Measurements from ENCODE around the gene SLC1A3.
"Not testable (repeated sequence)": the region's sequence is repeated elsewhere in the genome, so short reads cannot be mapped to it uniquely, and the experiment has no call there.

The SLC1A3 gene

GRCh38 chr5:36606428-36607113, at the start of gene SLC1A3:
Gene SLC1A3 (plus strand): TSS chr5:36606606. CDS start chr5:36608424, 1,818 bp downstream.
- DNase-seq, result no peak

GRCh38 chr5:36558641-36559040, 47.8 kb upstream of the SLC1A3 start:
- no peak for DNase-seq

DNA sequence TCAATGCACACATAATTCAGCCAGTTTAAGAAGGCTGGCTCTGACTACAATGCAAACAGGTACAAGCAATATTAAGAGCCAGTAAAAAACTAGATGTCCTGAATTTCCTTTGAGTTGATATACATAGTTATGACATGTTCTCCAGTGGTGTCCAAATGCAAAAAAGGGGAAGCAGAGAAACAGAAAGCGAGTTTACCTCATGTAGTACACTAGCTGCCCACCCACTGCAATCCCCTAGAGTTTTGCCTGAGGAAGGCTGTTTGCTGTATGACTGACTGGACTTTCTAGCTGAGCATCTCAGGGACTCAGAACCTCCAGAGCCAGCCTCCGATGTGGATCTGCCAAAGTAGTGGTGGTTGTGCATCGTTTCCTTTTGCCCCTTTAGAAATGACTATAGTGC, 44.8 kb upstream of the SLC1A3 start:
- no peak for DNase-seq

DNA sequence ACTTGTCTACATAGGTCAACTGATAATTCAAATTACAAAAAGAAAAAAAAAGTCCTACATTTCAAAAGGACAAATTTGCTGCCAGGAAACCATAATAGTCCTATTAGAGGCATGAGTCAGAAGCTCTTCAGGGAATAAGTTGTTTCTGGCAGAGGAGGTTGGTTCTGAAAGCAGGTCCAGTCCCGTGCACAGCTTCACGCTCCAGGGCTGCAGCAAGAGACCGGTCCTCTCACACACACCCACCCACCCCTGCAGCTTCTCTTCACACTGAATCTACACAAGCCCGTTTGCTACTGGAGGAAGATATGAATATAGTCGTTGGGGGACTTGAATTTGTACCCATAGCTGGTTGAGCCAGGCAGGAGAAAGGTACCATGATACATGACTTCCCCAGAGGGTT, 36.9 kb upstream of the SLC1A3 start:
- no peak for DNase-seq

- no peak for DNase-seq
These were observed 35.9 kb upstream of the SLC1A3 start for GRCh38 chr5:36570301-36571095.

GRCh38 chr5:36571401-36572042, 34.9 kb upstream of the SLC1A3 start:
- DNase-seq, result no peak

DNA sequence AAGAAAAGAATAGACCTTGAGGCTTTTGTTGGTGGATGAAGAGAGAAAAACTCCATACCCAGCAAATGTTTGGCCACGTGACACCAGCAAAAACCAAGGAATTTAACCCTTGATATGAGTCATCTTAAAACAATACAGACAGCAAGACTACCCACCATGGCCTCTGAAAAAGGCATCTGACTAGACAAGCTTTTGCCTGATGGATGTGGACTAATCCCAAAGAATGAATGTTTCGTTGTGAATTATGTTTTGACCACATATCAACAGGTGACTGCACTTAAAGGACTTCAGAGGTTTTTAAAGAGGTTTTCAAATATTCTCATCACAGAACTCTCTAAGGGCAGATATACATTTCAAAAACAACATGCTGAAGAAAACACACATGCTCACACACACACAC, 33.0 kb upstream of the SLC1A3 start:
- no peak for DNase-seq

DNA sequence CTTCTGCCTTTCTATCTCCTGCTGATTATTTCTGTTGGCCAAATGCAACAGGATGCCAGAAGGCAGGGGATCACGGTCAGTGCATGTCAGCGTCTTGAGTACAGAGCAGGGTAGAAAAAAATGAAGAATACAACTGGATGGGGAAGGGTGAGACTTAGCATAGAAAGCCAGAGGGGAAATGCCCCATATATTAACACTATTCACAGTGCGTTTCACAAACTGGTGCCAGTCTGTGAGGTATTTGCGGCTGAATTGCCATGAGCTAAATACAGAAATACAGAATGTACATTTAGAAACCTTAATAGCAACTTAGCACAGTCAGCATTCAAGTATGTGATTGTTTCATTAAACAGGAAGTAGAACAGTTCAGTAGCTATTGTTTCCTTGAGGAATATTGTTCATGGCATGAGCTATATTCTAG, 31.0 kb upstream of the SLC1A3 start:
- DNase-seq, result no peak

GRCh38 chr5:36576721-36577120, 29.7 kb upstream of the SLC1A3 start:
- DNase-seq, result no peak

DNA sequence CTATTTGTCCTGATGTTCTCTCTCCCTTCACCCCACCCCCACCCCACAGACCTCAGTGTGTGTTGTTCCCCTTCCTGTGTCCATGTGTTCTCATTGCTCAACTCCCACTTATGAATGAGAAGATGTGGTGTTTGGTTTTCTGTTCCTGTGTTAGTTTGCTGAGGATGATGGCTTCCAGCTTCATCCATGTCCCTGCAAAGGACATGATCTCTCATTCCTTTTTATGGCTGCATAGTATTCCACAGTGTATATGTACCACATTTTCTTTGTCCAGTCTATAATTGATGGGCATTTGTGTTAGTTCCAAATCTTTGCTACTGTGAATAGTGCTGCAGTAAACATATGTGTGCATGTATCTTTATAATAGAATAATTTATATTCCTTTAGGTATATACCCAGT, 26.5 kb upstream of the SLC1A3 start:
- DNase-seq, result not testable (repeated sequence)

GRCh38 chr5:36581070-36581469, 25.3 kb upstream of the SLC1A3 start:
- no peak for DNase-seq

DNA sequence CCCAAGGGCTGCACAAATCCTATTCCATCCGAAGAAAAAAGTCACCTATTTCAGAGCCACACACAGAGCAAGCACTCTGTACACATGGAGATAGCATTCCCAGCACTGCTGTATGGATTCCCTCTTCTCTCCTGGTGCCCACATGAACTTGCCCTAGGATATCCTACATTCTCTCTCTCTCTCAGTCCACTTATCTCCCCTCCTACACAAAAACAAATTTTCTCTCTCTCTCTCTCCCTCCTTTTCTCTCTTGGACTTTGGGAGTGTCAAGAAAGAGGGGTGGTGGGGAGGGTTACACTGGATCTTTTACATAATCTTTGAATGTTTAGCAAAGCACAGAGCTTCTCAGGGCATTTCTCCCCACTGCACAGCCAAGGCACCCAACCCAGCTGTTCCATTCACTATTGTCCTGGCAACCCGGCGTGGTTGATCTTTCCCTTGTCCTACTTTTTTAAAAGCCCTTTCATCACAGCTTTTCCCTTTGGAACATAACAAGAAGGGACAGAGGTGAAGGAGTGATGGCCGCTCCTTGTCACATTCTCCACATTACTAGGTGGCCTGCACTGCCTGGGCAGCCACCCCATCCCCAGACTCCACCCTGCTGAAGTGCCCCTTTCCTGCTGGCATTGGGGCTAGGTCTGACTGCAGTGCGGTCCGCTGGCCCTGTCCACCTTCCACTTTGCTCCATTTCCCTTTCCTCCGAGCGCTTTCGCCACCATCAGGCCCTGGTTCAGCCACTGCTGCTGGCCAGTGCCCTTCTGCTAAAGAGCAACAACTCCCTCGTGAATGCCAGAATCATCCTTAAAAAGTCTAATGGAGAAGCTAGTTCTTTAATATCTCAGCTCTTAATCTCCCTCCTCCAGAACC, 22.2 kb upstream of the SLC1A3 start:
- no peak for DNase-seq

DNA sequence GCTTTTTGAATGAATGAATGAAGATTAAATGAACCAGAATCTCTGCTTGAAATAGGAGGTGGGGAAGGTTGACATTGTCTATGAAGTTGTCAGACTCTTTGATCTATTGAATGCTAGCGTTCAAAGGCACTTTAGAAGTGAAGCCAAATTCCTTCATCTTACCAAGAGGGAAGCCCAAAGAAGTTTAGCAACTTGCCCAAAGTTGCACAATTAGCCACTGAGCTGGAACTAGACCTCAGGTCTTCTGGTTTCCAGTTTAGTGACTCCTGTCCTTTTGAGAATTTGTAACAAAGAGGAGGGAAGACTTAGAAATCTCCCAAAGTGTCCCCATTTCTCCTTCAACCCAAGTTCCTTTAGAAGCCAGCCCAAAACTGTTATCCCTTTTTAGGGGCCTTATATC, 20.7 kb upstream of the SLC1A3 start:
- no peak for DNase-seq

GRCh38 chr5:36587354-36587753, 19.1 kb upstream of the SLC1A3 start:
- no peak for DNase-seq

- DNase-seq, result not testable (repeated sequence)
These were observed 16.7 kb upstream of the SLC1A3 start for GRCh38 chr5:36589735-36590134.

DNA sequence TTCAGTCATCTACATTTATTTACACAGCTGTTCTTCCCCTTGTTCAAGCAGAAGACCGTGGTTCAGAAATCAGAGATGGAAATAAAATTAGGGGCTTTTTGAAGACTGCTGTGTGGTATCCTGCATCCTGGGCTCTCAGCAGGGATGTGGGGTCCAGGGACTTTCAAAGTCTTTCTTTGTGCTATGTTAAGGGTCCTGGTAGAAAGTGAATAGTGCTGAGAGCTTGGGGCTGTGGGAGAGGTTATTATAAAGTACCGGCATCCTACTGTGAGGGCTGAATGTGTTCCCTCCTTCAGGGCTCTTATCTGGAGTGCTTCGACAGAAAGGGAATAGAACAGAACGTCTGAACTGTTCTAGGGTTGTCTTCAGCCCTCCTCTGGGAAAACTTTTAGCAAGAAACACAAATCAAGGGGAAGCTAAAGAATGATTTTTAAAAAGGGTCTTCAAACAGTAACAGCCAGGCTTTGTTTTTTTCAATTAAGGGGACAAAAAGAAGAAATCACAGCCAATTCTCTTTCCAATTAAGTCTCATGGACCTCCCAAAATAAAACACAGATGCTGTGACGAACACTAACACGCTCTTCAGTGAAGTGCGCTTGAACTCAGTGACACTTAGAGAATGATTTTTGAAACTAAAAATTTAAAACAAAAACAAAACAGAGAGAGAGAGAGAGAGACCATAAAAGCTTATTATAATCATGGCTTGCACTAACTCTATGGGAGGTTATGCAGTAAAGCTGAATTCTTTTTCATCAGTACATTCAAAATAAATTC, 15.7 kb upstream of the SLC1A3 start:
- no peak for DNase-seq

- no peak for DNase-seq
These were observed 12.5 kb upstream of the SLC1A3 start for GRCh38 chr5:36593867-36594266.

- no peak for DNase-seq
These were observed 10.2 kb upstream of the SLC1A3 start for GRCh38 chr5:36596247-36596646.

GRCh38 chr5:36596756-36597155, 9.7 kb upstream of the SLC1A3 start:
- DNase-seq, result no peak

DNA sequence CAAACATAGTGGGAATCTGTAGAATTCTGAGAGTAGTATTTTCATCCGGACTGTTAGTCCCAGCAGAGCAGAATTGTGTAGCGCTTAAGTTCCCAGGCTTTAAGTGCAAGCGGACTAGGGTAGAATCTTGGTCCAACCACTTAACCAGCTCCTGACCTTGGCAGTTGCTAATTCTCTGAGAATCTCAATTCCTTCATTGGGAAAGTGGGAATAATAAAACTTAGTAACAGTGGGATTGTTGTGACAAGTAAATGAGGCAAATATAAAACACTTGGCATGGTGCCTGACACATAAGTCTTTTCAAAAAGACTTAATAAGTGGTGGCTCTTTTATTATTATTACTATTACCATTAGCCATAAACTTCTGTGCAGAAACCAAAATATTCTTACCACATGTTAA, 8.4 kb upstream of the SLC1A3 start:
- no peak for DNase-seq

DNA sequence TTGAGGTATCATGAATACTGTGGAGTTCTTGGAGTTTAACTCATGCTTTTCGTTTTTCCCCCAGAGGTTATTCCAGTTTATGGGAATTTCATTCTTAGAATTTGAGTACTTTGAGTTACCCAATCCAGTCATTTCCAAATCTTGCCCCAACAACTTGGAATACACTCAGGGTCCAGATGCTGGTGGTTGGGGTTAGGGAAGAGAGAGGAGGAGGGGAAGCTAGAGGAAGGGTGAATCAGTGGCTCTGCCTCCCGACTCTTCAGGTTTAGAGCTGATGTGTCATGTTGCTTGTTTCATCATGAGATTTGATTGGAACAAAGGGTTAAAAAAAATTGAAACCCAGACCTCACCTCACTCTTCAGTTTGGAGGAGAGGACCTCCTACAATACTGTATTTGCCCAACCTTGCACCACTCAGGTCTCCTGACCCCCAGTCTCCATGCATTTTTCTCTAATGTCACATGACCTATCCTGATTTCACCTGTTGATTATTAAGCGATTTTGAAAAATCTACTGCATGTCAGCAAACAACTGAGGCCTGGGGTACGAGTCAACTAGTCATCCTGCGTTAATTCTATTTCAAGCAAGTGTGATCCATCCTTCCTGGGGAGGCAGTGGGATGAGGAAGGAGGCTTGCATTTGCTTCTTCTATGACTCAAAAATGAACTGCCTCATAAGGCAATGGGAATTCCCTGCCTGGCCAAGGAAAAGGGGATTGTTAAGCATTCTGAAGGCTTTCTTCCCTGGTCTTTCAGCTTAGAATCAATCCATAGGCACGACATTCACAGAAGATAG, 6.2 kb upstream of the SLC1A3 start:
- no peak for DNase-seq
